B cell (primary cell): ENCODE results near the gene TSPAN18.

Experiments used
- EZH2 ChIP-seq: IDR thresholded peaks from 2 replicates; pipeline ENCODE4 v1.6.1; 2012; ENCODE audit warnings: borderline replicate concordance, low read depth, mild to moderate bottlenecking, moderate library complexity, low read length; ENCODE audit not compliant: insufficient read depth, poor library complexity, severe bottlenecking
- TF ChIP-seq, protein P1 (sequence below): fragments of 200-600 bp; IDR thresholded peaks from one replicate; pipeline ENCODE4 v1.8.0; 2022; ENCODE audit warnings: antibody characterized with exemption, mild to moderate bottlenecking

DNA sequence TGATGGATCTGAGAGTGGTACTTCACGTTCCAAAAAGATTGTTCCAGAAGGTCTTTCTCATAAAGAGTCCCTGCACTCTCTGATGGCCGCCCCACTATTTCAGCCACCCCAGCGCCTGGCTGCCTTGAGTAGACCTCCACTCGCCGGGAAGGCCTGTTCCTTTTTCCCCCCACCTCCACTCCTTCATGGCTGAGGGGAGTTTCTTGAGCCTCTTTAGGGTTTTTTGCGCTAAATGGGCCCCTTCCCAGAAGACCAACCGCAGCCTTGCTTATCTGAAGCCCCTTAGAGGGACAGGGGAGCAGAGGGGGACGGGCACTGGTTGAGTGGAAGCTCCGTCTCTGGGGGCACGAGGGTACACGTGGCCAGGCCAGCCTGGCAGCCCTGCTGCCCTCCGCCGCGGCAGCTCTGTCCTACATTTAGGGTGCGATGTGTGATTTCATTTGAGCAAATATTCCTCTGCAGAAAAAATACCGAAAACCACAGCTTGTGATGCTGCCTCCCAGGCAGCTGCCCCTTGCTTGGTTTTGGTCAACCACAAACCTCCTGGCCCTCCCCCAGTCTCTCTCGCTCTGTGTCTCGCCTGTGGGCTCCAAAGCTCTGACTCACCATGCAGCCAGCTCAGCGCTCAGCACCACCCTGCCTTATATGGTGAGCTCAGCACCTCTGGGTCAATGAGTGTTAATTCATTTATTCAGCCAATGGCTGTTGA is 135.2 kb downstream of the TSPAN18 start:
- TF ChIP-seq EZH2: no peak
- TF ChIP-seq, protein P1, sequence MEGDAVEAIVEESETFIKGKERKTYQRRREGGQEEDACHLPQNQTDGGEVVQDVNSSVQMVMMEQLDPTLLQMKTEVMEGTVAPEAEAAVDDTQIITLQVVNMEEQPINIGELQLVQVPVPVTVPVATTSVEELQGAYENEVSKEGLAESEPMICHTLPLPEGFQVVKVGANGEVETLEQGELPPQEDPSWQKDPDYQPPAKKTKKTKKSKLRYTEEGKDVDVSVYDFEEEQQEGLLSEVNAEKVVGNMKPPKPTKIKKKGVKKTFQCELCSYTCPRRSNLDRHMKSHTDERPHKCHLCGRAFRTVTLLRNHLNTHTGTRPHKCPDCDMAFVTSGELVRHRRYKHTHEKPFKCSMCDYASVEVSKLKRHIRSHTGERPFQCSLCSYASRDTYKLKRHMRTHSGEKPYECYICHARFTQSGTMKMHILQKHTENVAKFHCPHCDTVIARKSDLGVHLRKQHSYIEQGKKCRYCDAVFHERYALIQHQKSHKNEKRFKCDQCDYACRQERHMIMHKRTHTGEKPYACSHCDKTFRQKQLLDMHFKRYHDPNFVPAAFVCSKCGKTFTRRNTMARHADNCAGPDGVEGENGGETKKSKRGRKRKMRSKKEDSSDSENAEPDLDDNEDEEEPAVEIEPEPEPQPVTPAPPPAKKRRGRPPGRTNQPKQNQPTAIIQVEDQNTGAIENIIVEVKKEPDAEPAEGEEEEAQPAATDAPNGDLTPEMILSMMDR: no peak
